ENCODE measurements around the gene SPHK2.

- TF ChIP-seq EZH2 (IDR thresholded peaks at IDR 0.05; ENCODE audit: insufficient read depth, poor library complexity, severe bottlenecking) (no peak), EZH2phosphoT487 (IDR thresholded peaks at IDR 0.05; ENCODE audit: insufficient read depth, low read depth) (no peak)
These were observed 3.9 kb upstream of the SPHK2 start for GRCh38 chr19:48615231-48616040.

All from GM23248 (cell line).